Measurements from ENCODE around the gene LRIT2.
"Not testable (repeated sequence)": the region's sequence is repeated elsewhere in the genome, so short reads cannot be mapped to it uniquely, and the experiment has no call there.

The LRIT2 gene

GRCh38 chr10:84177541-84178141 is 47.7 kb downstream of the LRIT2 start:
- peak; percentile 33 for DNase-seq

GRCh38 chr10:84176836-84177474 is 48.4 kb downstream of the LRIT2 start:
- no peak for DNase-seq

GRCh38 chr10:84176351-84176750 is 49.0 kb downstream of the LRIT2 start:
- no peak for DNase-seq

- DNase-seq, result no peak
Observed at GRCh38 chr10:84175436-84175835, 49.9 kb downstream of the LRIT2 start.

GRCh38 chr10:84173501-84173929 is 51.8 kb downstream of the LRIT2 start, which contains the start of gene GPR15LG:
Gene GPR15LG, plus strand, starts transcription at chr10:84173801. Its CDS starts 51 bp downstream, at chr10:84173852.
- no peak for DNase-seq

GRCh38 chr10:84172467-84173356 is 52.6 kb downstream of the LRIT2 start:
- DNase-seq, result no peak

- DNase-seq, result not testable (repeated sequence)
Observed at GRCh38 chr10:84171700-84172466, 53.5 kb downstream of the LRIT2 start.

- DNase-seq, result not testable (repeated sequence)
Observed at GRCh38 chr10:84171237-84171636, 54.1 kb downstream of the LRIT2 start.

All from activated CD4-positive, alpha-beta T cell treated with anti-CD3 and anti-CD28 coated beads, Interleukin-2, Interleukin-6, amounts not matched to agents 100 ng/mL and 50 ng/mL, durations not matched to agents 16 hours and 8 hours (primary cell).